Left forelimb (tissue), 1 donor: ENCODE data around the gene NAALADL2.
"Not testable (repeated sequence)": the region's sequence is repeated elsewhere in the genome, so short reads cannot be mapped to it uniquely, and the experiment has no call there.

Source experiments
- DNase-seq: peaks from one replicate; pipeline ENCODE4 v3.0.0-alpha.2; 2018; ENCODE audit warnings: low spot score

Gene NAALADL2

GRCh38 chr3:175266478-175266877 is 407.3 kb downstream of the NAALADL2 start:
- DNase-seq = no peak

GRCh38 chr3:175267121-175267531 is 408.0 kb downstream of the NAALADL2 start:
- DNase-seq = no peak

- DNase-seq = no peak
Observed at GRCh38 chr3:175267561-175267960, 408.4 kb downstream of the NAALADL2 start.

- no peak for DNase-seq
Observed at GRCh38 chr3:175269394-175269793, 410.3 kb downstream of the NAALADL2 start.

- DNase-seq = no peak
Observed at GRCh38 chr3:175270198-175270837, 411.2 kb downstream of the NAALADL2 start.

- DNase-seq = no peak
Observed at GRCh38 chr3:175270866-175271265, 411.7 kb downstream of the NAALADL2 start.

- DNase-seq = not testable (repeated sequence)
Observed at GRCh38 chr3:175271465-175271864, 412.3 kb downstream of the NAALADL2 start.

GRCh38 chr3:175272392-175272791 is 413.3 kb downstream of the NAALADL2 start:
- no peak for DNase-seq

- no peak for DNase-seq
Observed at GRCh38 chr3:175273573-175273972, 414.4 kb downstream of the NAALADL2 start.

GRCh38 chr3:175274056-175274455 is 414.9 kb downstream of the NAALADL2 start:
- DNase-seq = no peak

GRCh38 chr3:175274474-175275218 is 415.5 kb downstream of the NAALADL2 start:
- no peak for DNase-seq

- no peak for DNase-seq
Observed at GRCh38 chr3:175278680-175279079, 419.5 kb downstream of the NAALADL2 start.

GRCh38 chr3:175279457-175279856 is 420.3 kb downstream of the NAALADL2 start:
- no peak for DNase-seq

- DNase-seq = no peak
Observed at GRCh38 chr3:175279911-175280310, 420.8 kb downstream of the NAALADL2 start.

- DNase-seq = no peak
Observed at GRCh38 chr3:175287361-175287963, 428.3 kb downstream of the NAALADL2 start.

GRCh38 chr3:175288621-175289020 is 429.5 kb downstream of the NAALADL2 start:
- DNase-seq = no peak

- DNase-seq = no peak
Observed at GRCh38 chr3:175294793-175295192, 435.7 kb downstream of the NAALADL2 start.

GRCh38 chr3:175295248-175296130 is 436.4 kb downstream of the NAALADL2 start:
- no peak for DNase-seq

- DNase-seq = no peak
Observed at GRCh38 chr3:175297216-175297615, 438.1 kb downstream of the NAALADL2 start.

- DNase-seq = no peak
Observed at GRCh38 chr3:175301741-175302140, 442.6 kb downstream of the NAALADL2 start.

- DNase-seq = peak; percentile 72
Observed at GRCh38 chr3:175304404-175304803, 445.3 kb downstream of the NAALADL2 start.

- no peak for DNase-seq
Observed at GRCh38 chr3:175307642-175308041, 448.5 kb downstream of the NAALADL2 start.
